Panc1 (cell line): ENCODE results near the gene TRIM45. TPM values are rescaled to one million over a fixed set of nuclear protein-coding genes. Genes with fewer than 3 reads are reported as not detected.

Source experiments
- ATAC-seq: fragments of 200-7000 bp; cut with Tn5 transposase; 2 replicates; pipeline ENCODE4 v1.9.1; 2020; ENCODE audit warnings: mild to moderate bottlenecking, moderate library complexity
- BruUV-seq: library from RNA; stranded (reverse); fragments of 400-500 nt; replicated peaks from 2 replicates; lab custom pipeline; 2021; lab: Mats Ljungman, UMichigan
- CTCF ChIA-PET: fragments of 300-600 bp; sonication (Branson Sonifier 250); formaldehyde crosslinking; loops from one replicate; lab custom pipeline; 2022; ENCODE audit warnings: antibody characterized with exemption; lab: Charles Lee
- POLR2A ChIA-PET: fragments of 300-600 bp; sonication (Branson Sonifier 250); formaldehyde crosslinking; loops from one replicate; lab custom pipeline; 2022; ENCODE audit warnings: antibody characterized with exemption; lab: Charles Lee
- DNase-seq: peaks from one replicate; pipeline ENCODE4 v3.0.0-alpha.2; 2010; ENCODE audit warnings: low read depth, low spot score
- H3K27ac ChIP-seq: 2 replicates; pipeline ENCODE4 v1.5.1; 2011; ENCODE audit warnings: mild to moderate bottlenecking, low read length, inconsistent platforms
- H3K27me3 ChIP-seq: fragments of 200-500 bp; sonication (Bioruptor generic); 2 replicates; pipeline ENCODE4 v1.6.0; 2014; ENCODE audit warnings: low read length, inconsistent platforms; ENCODE audit not compliant: control insufficient read depth, insufficient read depth
- H3K36me3 ChIP-seq: fragments of 200-500 bp; sonication (Bioruptor generic); 2 replicates; pipeline ENCODE4 v1.5.1; 2014; ENCODE audit warnings: inconsistent platforms, mild to moderate bottlenecking, low read length, moderate library complexity; ENCODE audit not compliant: control insufficient read depth, insufficient read depth
- H3K4me1 ChIP-seq: 2 replicates; pipeline ENCODE4 v1.5.1; 2011; ENCODE audit warnings: inconsistent platforms, mild to moderate bottlenecking, low read length, moderate library complexity; ENCODE audit not compliant: control insufficient read depth, insufficient read depth
- H3K4me3 ChIP-seq, 2 experiments: 2 replicates each; pipeline ENCODE4 v1.5.1; 2011 to 2012; ENCODE audit warnings: low read depth in 2 of 2, low read length in 2 of 2, mild to moderate bottlenecking in 2 of 2, inconsistent platforms in 1 of 2, moderate library complexity in 1 of 2
- H3K9me3 ChIP-seq: fragments of 200-500 bp; sonication (Bioruptor generic); 2 replicates; pipeline ENCODE4 v1.5.1; 2014; ENCODE audit warnings: low read depth, mild to moderate bottlenecking, inconsistent platforms, low read length, moderate library complexity; ENCODE audit not compliant: control insufficient read depth, insufficient read depth
- CTCF ChIP-seq: fragments of 450-650 bp; IDR thresholded peaks from 2 replicates; pipeline ENCODE4 v1.5.1; 2017; ENCODE audit warnings: mild to moderate bottlenecking
- POLR2AphosphoS5 ChIP-seq: IDR thresholded peaks from 2 replicates; pipeline ENCODE4 v1.6.1; 2012; ENCODE audit warnings: mild to moderate bottlenecking, low read depth, low read length, moderate library complexity
- REST ChIP-seq, 2 experiments: IDR thresholded peaks; 2 replicates each; pipeline ENCODE4 v1.6.1; 2011 to 2012; ENCODE audit warnings: low read depth in 2 of 2, control low read depth in 1 of 2, low read length in 1 of 2, mild to moderate bottlenecking in 1 of 2, moderate library complexity in 1 of 2; ENCODE audit not compliant: insufficient read depth in 1 of 2
- SIN3A ChIP-seq: IDR thresholded peaks from 2 replicates; pipeline ENCODE4 v1.6.1; 2012; ENCODE audit warnings: low read depth, mild to moderate bottlenecking, low read length, moderate library complexity, borderline replicate concordance; ENCODE audit not compliant: insufficient read depth
- TCF7L2 ChIP-seq: IDR thresholded peaks from 2 replicates; pipeline ENCODE4 v1.6.1; 2011; ENCODE audit warnings: mild to moderate bottlenecking, low read depth, low read length, inconsistent platforms
- in situ Hi-C: cut with HindIII; loops from 2 replicates; pipeline ENCODE4 v1.10.0; 2016; ENCODE audit warnings: low sequenced_read_pairs, low pct_unique_long_range_greater_than_20kb
- intact Hi-C: fragments of 100-400 bp; cut with micrococcal nuclease; formaldehyde crosslinking; loops from one replicate; pipeline ENCODE4 v1.10.0; 2022; ENCODE audit not compliant: unreplicated experiment
- microRNA-seq: library from miRNA; unstranded; fragments of <30 nt; microRNA quantifications from one replicate; pipeline ENCODE4 v1.1.0, GENCODE V29; 2020; ENCODE audit not compliant: unreplicated experiment
- total RNA-seq: library from RNA; stranded (reverse); gene quantifications from one replicate; pipeline ENCODE4 v1.2.1, GENCODE V29; 2021; ENCODE audit not compliant: unreplicated experiment

The TRIM45 gene
- total RNA-seq, 1 experiment from 2014 or later, result 4.7 TPM

GRCh38 chr1:117061986-117062415 is 59.5 kb downstream of the TRIM45 start:
- H3K27ac ChIP-seq, result no peak overlapping the region
- POLR2A ChIA-PET, result interaction anchor here (0.6 kb wide), 1 partner anchor 9 kb away, joined by 6 read pairs; no protein-coding TSS in a partner anchor
- DNase-seq (no peak), ATAC-seq (no peak)
- TF ChIP-seq TCF7L2 (no peak), REST (IDR thresholded peaks at IDR 0.05; ENCODE audit: insufficient read depth in 1 of 2, low read depth in 2 of 2, low read length in 1 of 2) (no peak), SIN3A (no peak), POLR2AphosphoS5 (no peak), CTCF (no peak)
- no peaks in the 10 kb centered on the region for H3K27me3 ChIP-seq
- H3K9me3 ChIP-seq, result no peaks in the 10 kb centered on the region
- peaks cover 9% of the 10 kb centered on the region; the same call in 1 of the 2 replicates for H3K4me1 ChIP-seq
- H3K36me3 ChIP-seq, result peaks cover 4% of the 10 kb centered on the region
- H3K4me3 ChIP-seq, result no peak overlapping the region
- in situ Hi-C loops, result no loop called here
- intact Hi-C loops, result no loop called here
- CTCF ChIA-PET, result no interaction called here
- no TSS peak for BruUV-seq

Small RNA genes within 50 kb of the gene (microRNA-seq; reads per million reads assigned to microRNA genes)
- gene MIR942, result 40.7 reads per million, percentile 45 among the genes with 10 or more reads in this experiment

Other genes starting within 250 kb of the TRIM45 start
- 5.2 TPM for gene PTGFRN, start 211.8 kb downstream of the TRIM45 start, total RNA-seq
- gene CD101, start 120.0 kb downstream of the TRIM45 start, total RNA-seq, result not detected
- gene TTF2, start 61.4 kb downstream of the TRIM45 start, total RNA-seq, result 32.7 TPM
- gene VTCN1, start 89.2 kb upstream of the TRIM45 start, total RNA-seq, result not detected
- gene MAN1A2, start 245.7 kb upstream of the TRIM45 start, total RNA-seq, result 28.7 TPM